Astrocyte (in vitro differentiated cells and primary cell): ENCODE results near the gene FAM83E. TPM values are rescaled to one million over a fixed set of nuclear protein-coding genes. Genes with fewer than 3 reads are reported as not detected.

ENCODE experiments used
- DNase-seq: peaks from one replicate; pipeline ENCODE4 v3.0.0-alpha.2; 2010; ENCODE audit warnings: low read depth
- FAIRE-seq: peaks from 2 replicates; lab custom pipeline; 2011; peaks lifted over from hg19 to GRCh38; lab: Jason Lieb, UNC
- H2AFZ ChIP-seq: 2 replicates; pipeline ENCODE4 v1.6.0; 2012; ENCODE audit warnings: low read depth, low read length, inconsistent platforms
- H3K27ac ChIP-seq: 2 replicates; pipeline ENCODE4 v1.5.1; 2011; ENCODE audit warnings: low read depth, low read length, inconsistent platforms
- H3K27me3 ChIP-seq: 2 replicates; pipeline ENCODE4 v1.6.0; 2011; ENCODE audit warnings: low read length, inconsistent platforms; ENCODE audit not compliant: insufficient read depth
- H3K36me3 ChIP-seq: 2 replicates; pipeline ENCODE4 v1.5.1; 2011; ENCODE audit warnings: low read length, inconsistent platforms; ENCODE audit not compliant: insufficient read depth
- H3K4me1 ChIP-seq: 2 replicates; pipeline ENCODE4 v1.5.1; 2011; ENCODE audit warnings: low read length, inconsistent platforms; ENCODE audit not compliant: insufficient read depth
- H3K4me2 ChIP-seq: 2 replicates; pipeline ENCODE4 v1.6.0; 2012; ENCODE audit warnings: low read length, inconsistent platforms
- H3K4me3 ChIP-seq: 2 replicates; pipeline ENCODE4 v1.5.1; 2011; ENCODE audit warnings: low read depth, mild to moderate bottlenecking, low read length, inconsistent platforms; ENCODE audit not compliant: insufficient read depth
- H3K79me2 ChIP-seq: 2 replicates; pipeline ENCODE4 v1.6.0; 2012; ENCODE audit warnings: mild to moderate bottlenecking, low read length, inconsistent platforms; ENCODE audit not compliant: insufficient read depth
- H3K9ac ChIP-seq: 2 replicates; pipeline ENCODE4 v1.6.0; 2012; ENCODE audit warnings: mild to moderate bottlenecking, low read length, inconsistent platforms
- H3K9me3 ChIP-seq: 2 replicates; pipeline ENCODE4 v1.5.1; 2012; ENCODE audit warnings: low read depth, mild to moderate bottlenecking, low read length, inconsistent platforms; ENCODE audit not compliant: insufficient read depth
- H4K20me1 ChIP-seq: 2 replicates; pipeline ENCODE4 v1.6.0; 2012; ENCODE audit warnings: low read length, inconsistent platforms; ENCODE audit not compliant: insufficient read depth
- H3K27ac Mint-ChIP-seq: one replicate; pipeline ENCODE4 v1.8.0; 2021; ENCODE audit warnings: mild to moderate bottlenecking, mixed read lengths; ENCODE audit not compliant: unreplicated experiment
- H3K27me3 Mint-ChIP-seq: one replicate; pipeline ENCODE4 v1.8.0; 2021; ENCODE audit warnings: low read depth, mixed read lengths; ENCODE audit not compliant: unreplicated experiment
- H3K36me3 Mint-ChIP-seq: one replicate; pipeline ENCODE4 v1.8.0; 2021; ENCODE audit warnings: low read depth, mixed read lengths; ENCODE audit not compliant: unreplicated experiment
- H3K4me1 Mint-ChIP-seq: one replicate; pipeline ENCODE4 v1.8.0; 2021; ENCODE audit warnings: low read depth, mixed read lengths; ENCODE audit not compliant: unreplicated experiment
- H3K4me3 Mint-ChIP-seq: one replicate; pipeline ENCODE4 v1.8.0; 2021; ENCODE audit warnings: mild to moderate bottlenecking, moderate library complexity, mixed read lengths; ENCODE audit not compliant: unreplicated experiment
- H3K9me3 Mint-ChIP-seq: one replicate; pipeline ENCODE4 v1.8.0; 2021; ENCODE audit warnings: mild to moderate bottlenecking, mixed read lengths; ENCODE audit not compliant: unreplicated experiment
- CTCF ChIP-seq: IDR thresholded peaks from 2 replicates; pipeline ENCODE4 v1.5.1; 2011; ENCODE audit warnings: low read depth, mild to moderate bottlenecking, inconsistent platforms, low read length, moderate library complexity; ENCODE audit not compliant: insufficient read depth
- EZH2 ChIP-seq: IDR thresholded peaks from 2 replicates; pipeline ENCODE4 v1.6.1; 2012; ENCODE audit warnings: mild to moderate bottlenecking, low read length, inconsistent platforms; ENCODE audit not compliant: insufficient read depth
- total RNA-seq: library from RNA; stranded (reverse); gene quantifications from 2 replicates; pipeline ENCODE4 v1.2.1, GENCODE V29; 2021

Gene FAM83E
- total RNA-seq, 1 donor from 2014 or later, result 1.7 TPM

- peaks cover 14% of the 10 kb centered on the region for H3K79me2 ChIP-seq
- H3K27ac ChIP-seq, result no peak overlapping the region
- H3K4me2 ChIP-seq, result no peak overlapping the region
- peaks cover 2% of the 10 kb centered on the region for H3K4me1 Mint-ChIP-seq
- no peaks in the 10 kb centered on the region for H3K36me3 ChIP-seq
- H3K4me3 ChIP-seq, result no peak overlapping the region
- H4K20me1 ChIP-seq, result peaks cover 4% of the 10 kb centered on the region
- H3K9me3 Mint-ChIP-seq, result no peaks in the 10 kb centered on the region
- peaks cover 14% of the 10 kb centered on the region for H3K4me1 ChIP-seq
- H3K9me3 ChIP-seq, result no peaks in the 10 kb centered on the region
- no peaks in the 10 kb centered on the region for H3K27me3 Mint-ChIP-seq
- TF ChIP-seq CTCF (no peak), EZH2 (no peak)
- DNase-seq (no peak), FAIRE-seq (no peak)
- no peak overlapping the region for H3K9ac ChIP-seq
- no peak overlapping the region for H3K4me3 Mint-ChIP-seq
- H2AFZ ChIP-seq, result no peak overlapping the region
- no peaks in the 10 kb centered on the region for H3K27me3 ChIP-seq
- H3K36me3 Mint-ChIP-seq, result peaks cover 5% of the 10 kb centered on the region
- no peak overlapping the region for H3K27ac Mint-ChIP-seq
These were observed 13.8 kb upstream of the FAM83E start for GRCh38 chr19:48628486-48629296.

- Histone ChIP-seq H3K4me1 (peaks cover 20% of the 10 kb centered on the region), H3K27ac (no peak overlapping the region), H3K4me3 (no peak overlapping the region), H3K4me2 (no peak overlapping the region), H4K20me1 (peaks cover 4% of the 10 kb centered on the region), H3K79me2 (peaks cover 17% of the 10 kb centered on the region), H3K9ac (no peak overlapping the region), H3K36me3 (no peaks in the 10 kb centered on the region), H2AFZ (no peak overlapping the region), H3K27me3 (no peaks in the 10 kb centered on the region), H3K9me3 (no peaks in the 10 kb centered on the region)
- Mint-ChIP-seq H3K36me3 (peaks cover 5% of the 10 kb centered on the region), H3K27me3 (no peaks in the 10 kb centered on the region), H3K9me3 (no peaks in the 10 kb centered on the region), H3K4me3 (no peak overlapping the region), H3K4me1 (peaks cover 7% of the 10 kb centered on the region), H3K27ac (no peak overlapping the region)
- no peak for TF ChIP-seq EZH2
- no peak for TF ChIP-seq CTCF
- DNase-seq (no peak), FAIRE-seq (no peak)
These were observed 13.0 kb upstream of the FAM83E start for GRCh38 chr19:48627865-48628314.
